ENCODE measurements around the gene TLE5. TPM values are rescaled to one million over a fixed set of nuclear protein-coding genes. Genes with fewer than 3 reads are reported as not detected.

TLE5 gene
- total RNA-seq, 2 experiments from 2014 or later = 283 to 296 TPM

GRCh38 chr19:3008994-3009393 is 53.3 kb downstream of the TLE5 start:
- Mint-ChIP-seq H3K9me3 (no peaks in the 10 kb centered on the region), H3K4me3 (no peak overlapping the region), H3K4me1 (ENCODE audit: low read depth) (no peaks in the 10 kb centered on the region), H3K27me3 (no peaks in the 10 kb centered on the region), H3K27ac (no peak overlapping the region), H3K36me3 (ENCODE audit: low read depth) (peaks cover 1% of the 10 kb centered on the region)
- DNase-seq (no peak), ATAC-seq (no peak)
- intact Hi-C loops (cut with micrococcal nuclease) = no loop called here
- POLR2A ChIA-PET = no interaction called here
- TF ChIP-seq, protein P1, sequence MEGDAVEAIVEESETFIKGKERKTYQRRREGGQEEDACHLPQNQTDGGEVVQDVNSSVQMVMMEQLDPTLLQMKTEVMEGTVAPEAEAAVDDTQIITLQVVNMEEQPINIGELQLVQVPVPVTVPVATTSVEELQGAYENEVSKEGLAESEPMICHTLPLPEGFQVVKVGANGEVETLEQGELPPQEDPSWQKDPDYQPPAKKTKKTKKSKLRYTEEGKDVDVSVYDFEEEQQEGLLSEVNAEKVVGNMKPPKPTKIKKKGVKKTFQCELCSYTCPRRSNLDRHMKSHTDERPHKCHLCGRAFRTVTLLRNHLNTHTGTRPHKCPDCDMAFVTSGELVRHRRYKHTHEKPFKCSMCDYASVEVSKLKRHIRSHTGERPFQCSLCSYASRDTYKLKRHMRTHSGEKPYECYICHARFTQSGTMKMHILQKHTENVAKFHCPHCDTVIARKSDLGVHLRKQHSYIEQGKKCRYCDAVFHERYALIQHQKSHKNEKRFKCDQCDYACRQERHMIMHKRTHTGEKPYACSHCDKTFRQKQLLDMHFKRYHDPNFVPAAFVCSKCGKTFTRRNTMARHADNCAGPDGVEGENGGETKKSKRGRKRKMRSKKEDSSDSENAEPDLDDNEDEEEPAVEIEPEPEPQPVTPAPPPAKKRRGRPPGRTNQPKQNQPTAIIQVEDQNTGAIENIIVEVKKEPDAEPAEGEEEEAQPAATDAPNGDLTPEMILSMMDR (IDR thresholded peaks at IDR 0.05) = no peak
- CTCF ChIA-PET = no interaction called here

GRCh38 chr19:3007975-3008374 is 54.3 kb downstream of the TLE5 start:
- no peaks in the 10 kb centered on the region for H3K4me1 Mint-ChIP-seq (ENCODE audit: low read depth)
- intact Hi-C loops (cut with micrococcal nuclease) = no loop called here
- POLR2A ChIA-PET = no interaction called here
- TF ChIP-seq, protein P1 (IDR thresholded peaks at IDR 0.05) = no peak
- H3K27ac Mint-ChIP-seq = no peak overlapping the region
- CTCF ChIA-PET = interaction anchor here (1.2 kb wide), 1 partner anchor 46 kb away, joined by 3 read pairs; no protein-coding TSS in a partner anchor
- peaks cover 1% of the 10 kb centered on the region for H3K36me3 Mint-ChIP-seq (ENCODE audit: low read depth)
- ATAC-seq = no peak
- H3K4me3 Mint-ChIP-seq = no peak overlapping the region
- no peak for DNase-seq
- H3K27me3 Mint-ChIP-seq = no peaks in the 10 kb centered on the region
- H3K9me3 Mint-ChIP-seq = no peaks in the 10 kb centered on the region

GRCh38 chr19:3006075-3006767 is 56.1 kb downstream of the TLE5 start:
- peak; percentile 64 for ATAC-seq
- CTCF ChIA-PET = interaction anchor here (1.0 kb wide), 1 partner anchor 423 kb away, joined by 3 read pairs; no protein-coding TSS in a partner anchor

GRCh38 chr19:3005345-3005744 is 57.0 kb downstream of the TLE5 start:
- Mint-ChIP-seq H3K36me3 (ENCODE audit: low read depth) (peaks cover 1% of the 10 kb centered on the region), H3K9me3 (no peaks in the 10 kb centered on the region), H3K27me3 (no peaks in the 10 kb centered on the region), H3K4me3 (no peak overlapping the region), H3K27ac (no peak overlapping the region), H3K4me1 (ENCODE audit: low read depth) (no peaks in the 10 kb centered on the region)
- DNase-seq (no peak), ATAC-seq (no peak)
- intact Hi-C loops (cut with micrococcal nuclease) = no loop called here
- ChIA-PET CTCF (interaction anchor here (1.0 to 1.1 kb wide), 3 partner anchors 43 to 424 kb away, joined by 3 to 5 read pairs (median 3); no protein-coding TSS in a partner anchor), POLR2A (interaction anchor here (1.0 kb wide), 1 partner anchor 17 kb away, joined by 4 read pairs; no protein-coding TSS in a partner anchor)
- TF ChIP-seq, protein P1 (IDR thresholded peaks at IDR 0.05) = no peak

More at GRCh38 chr19:3006075-3006767, 56.1 kb downstream of the TLE5 start:
- intact Hi-C loops (cut with micrococcal nuclease) = no loop called here
- H3K4me1 Mint-ChIP-seq (ENCODE audit: low read depth) = no peaks in the 10 kb centered on the region
- peak; percentile 40 for DNase-seq
- POLR2A ChIA-PET = interaction anchor here (1.0 kb wide), 1 partner anchor 16 kb away, joined by 4 read pairs; no protein-coding TSS in a partner anchor
- TF ChIP-seq, protein P1 (IDR thresholded peaks at IDR 0.05) = no peak
- H3K36me3 Mint-ChIP-seq (ENCODE audit: low read depth) = peaks cover 1% of the 10 kb centered on the region
- H3K27ac Mint-ChIP-seq = no peak overlapping the region
- H3K9me3 Mint-ChIP-seq = no peaks in the 10 kb centered on the region
- no peak overlapping the region for H3K4me3 Mint-ChIP-seq
- no peaks in the 10 kb centered on the region for H3K27me3 Mint-ChIP-seq

DNA sequence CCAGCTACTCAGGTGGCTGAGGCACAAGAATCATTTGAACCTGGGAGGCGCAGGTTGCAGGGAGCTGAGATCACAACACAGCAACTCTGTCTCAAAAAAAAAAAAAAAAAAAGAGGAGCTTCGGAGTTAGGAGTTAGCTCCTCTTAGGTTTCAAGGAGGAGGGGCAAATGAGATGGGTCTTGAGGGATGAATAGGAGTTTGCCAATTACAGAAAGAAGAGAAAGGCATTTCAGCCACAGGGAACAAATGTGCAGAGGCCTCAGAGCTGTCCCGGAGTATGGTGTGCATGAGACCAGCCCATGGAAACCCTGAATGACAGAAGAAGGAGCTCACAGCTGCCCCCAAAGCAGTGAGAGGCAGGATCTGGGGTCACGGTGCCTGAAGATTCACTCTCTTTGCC is 57.8 kb downstream of the TLE5 start:
- Mint-ChIP-seq H3K4me1 (ENCODE audit: low read depth) (no peaks in the 10 kb centered on the region), H3K4me3 (no peak overlapping the region), H3K36me3 (ENCODE audit: low read depth) (peaks cover 1% of the 10 kb centered on the region), H3K9me3 (no peaks in the 10 kb centered on the region), H3K27me3 (no peaks in the 10 kb centered on the region), H3K27ac (no peak overlapping the region)
- CTCF ChIA-PET = interaction anchor here (0.9 to 1.1 kb wide), 4 partner anchors 24 to 99 kb away, joined by 3 to 5 read pairs (median 3); no protein-coding TSS in a partner anchor
- POLR2A ChIA-PET = interaction anchor here (1.0 kb wide), 1 partner anchor 225 kb away, joined by 3 read pairs; no protein-coding TSS in a partner anchor
- DNase-seq (no peak), ATAC-seq (no peak)
- intact Hi-C loops (cut with micrococcal nuclease) = no loop called here
- TF ChIP-seq, protein P1 (IDR thresholded peaks at IDR 0.05) = no peak

Measured in activated CD8-positive, alpha-beta T cell treated with anti-CD3 and anti-CD28 coated beads for 36 hours (primary cell).